Right lobe of liver (tissue), 6 donors: ENCODE data around the gene ARHGAP15. TPM values are rescaled to one million over a fixed set of nuclear protein-coding genes. Genes with fewer than 3 reads are reported as not detected.

Experiments
- ATAC-seq, 4 donors: fragments of 200-7000 bp; cut with Tn5 transposase; one replicate each; pipeline ENCODE4 v1.9.1; 2020; ENCODE audit warnings: mild to moderate bottlenecking in 4 of 4, moderate library complexity in 4 of 4
- DNase-seq, 3 donors: peaks; one replicate each; pipeline ENCODE4 v3.0.0-alpha.2; 2020
- H3K27ac ChIP-seq, 3 donors: fragments of 200-600 bp; one replicate each; pipeline ENCODE4 v1.8.0; 2022
- H3K27me3 ChIP-seq, 2 donors: fragments of 200-600 bp; one replicate each; pipeline ENCODE4 v1.8.0; 2022
- H3K36me3 ChIP-seq, 4 donors: fragments of 200-600 bp; sonication (generic) in 1 of 4; one replicate each; pipeline versions ENCODE4 v1.5.1 to v1.8.0; 2017 to 2022; ENCODE audit warnings: control low read depth in 1 of 4
- H3K4me1 ChIP-seq, 4 donors: fragments of 200-600 bp; sonication (generic) in 1 of 4; one replicate each; pipeline versions ENCODE4 v1.5.1 to v1.8.0; 2017 to 2022; ENCODE audit warnings: control low read depth in 1 of 4
- H3K4me3 ChIP-seq, 3 donors: fragments of 200-600 bp; one replicate each; pipeline ENCODE4 v1.8.0; 2022
- H3K9me3 ChIP-seq, 4 donors: fragments of 200-600 bp; sonication (generic) in 1 of 4; one replicate each; pipeline versions ENCODE4 v1.5.1 to v1.8.0; 2017 to 2022; ENCODE audit warnings: control low read depth in 1 of 4
- POLR2A ChIP-seq: fragments of 450-650 bp; IDR thresholded peaks from one replicate; pipeline ENCODE4 v1.6.1; 2017; ENCODE audit warnings: antibody characterized with exemption, mild to moderate bottlenecking
- WGBS: methylation state at CpG from one replicate; pipeline ENCODE4 v1.1.6; 2018; ENCODE audit warnings: low coverage, low lambda C conversion rate; ENCODE audit not compliant: insufficient coverage; ENCODE audit errors: missing lambda C conversion rate; 5-methylcytosine and 5-hydroxymethylcytosine counted together
- intact Hi-C, 2 donors: fragments of 100-400 bp; cut with DNase I; formaldehyde crosslinking; loops; one replicate each; pipeline versions ENCODE4 v1.11.2 to v1.14.1; 2022
- total RNA-seq, 6 experiments: library from RNA; depleted of rRNA in 2 of 6; stranded (reverse); fragments of >200 nt in 2 of 6; fragmentation: NEBNext Ultra II Directional in 3 of 6; extraction: Animal tissue kit (Norgen Biotek cat#: 25700) in 3 of 6; gene quantifications; one replicate each; pipeline versions ENCODE4 v1.1.0 to v1.2.4, GENCODE V29; 2016 to 2023
- TF ChIP-seq, protein P1 (sequence below), 4 donors: fragments of 200-600 bp in 3 of 4; fragments of 450-650 bp in 1 of 4; IDR thresholded peaks; one replicate each; pipeline versions ENCODE4 v1.5.1 to v1.8.0; 2016 to 2022; ENCODE audit warnings: antibody characterized with exemption in 4 of 4, mild to moderate bottlenecking in 2 of 4
- donor health status: DM: no; HTN: yes; CAD: no.
- donor health status: DM: no; HTN: no; CAD: no.
- donor health status: DM: no; HTN: no; CAD: no.
- donor health status: DM: no; HTN: yes; CAD: no.
- donor health status: DM: no; HTN: yes; CAD: no.

The ARHGAP15 gene
- total RNA-seq, 6 experiments from 2014 or later: 3.3 to 8.2 (median 6.6) TPM

- Histone ChIP-seq H3K27ac (no peak overlapping the region), H3K4me1 (no peaks in the 10 kb centered on the region), H3K9me3 (no peaks in the 10 kb centered on the region), H3K27me3 (no peaks in the 10 kb centered on the region), H3K36me3 (no peaks in the 10 kb centered on the region), H3K4me3 (no peak overlapping the region)
- no peak for ATAC-seq
- TF ChIP-seq, protein P1, sequence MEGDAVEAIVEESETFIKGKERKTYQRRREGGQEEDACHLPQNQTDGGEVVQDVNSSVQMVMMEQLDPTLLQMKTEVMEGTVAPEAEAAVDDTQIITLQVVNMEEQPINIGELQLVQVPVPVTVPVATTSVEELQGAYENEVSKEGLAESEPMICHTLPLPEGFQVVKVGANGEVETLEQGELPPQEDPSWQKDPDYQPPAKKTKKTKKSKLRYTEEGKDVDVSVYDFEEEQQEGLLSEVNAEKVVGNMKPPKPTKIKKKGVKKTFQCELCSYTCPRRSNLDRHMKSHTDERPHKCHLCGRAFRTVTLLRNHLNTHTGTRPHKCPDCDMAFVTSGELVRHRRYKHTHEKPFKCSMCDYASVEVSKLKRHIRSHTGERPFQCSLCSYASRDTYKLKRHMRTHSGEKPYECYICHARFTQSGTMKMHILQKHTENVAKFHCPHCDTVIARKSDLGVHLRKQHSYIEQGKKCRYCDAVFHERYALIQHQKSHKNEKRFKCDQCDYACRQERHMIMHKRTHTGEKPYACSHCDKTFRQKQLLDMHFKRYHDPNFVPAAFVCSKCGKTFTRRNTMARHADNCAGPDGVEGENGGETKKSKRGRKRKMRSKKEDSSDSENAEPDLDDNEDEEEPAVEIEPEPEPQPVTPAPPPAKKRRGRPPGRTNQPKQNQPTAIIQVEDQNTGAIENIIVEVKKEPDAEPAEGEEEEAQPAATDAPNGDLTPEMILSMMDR (IDR thresholded peaks at IDR 0.05): no peak
- TF ChIP-seq POLR2A: no peak
- no peak for DNase-seq
- whole genome bisulfite sequencing: 68% methylated on average over 2 of the region's 2 CpGs
- intact Hi-C loops: no loop called here
Measured at GRCh38 chr2:143729296-143729814, 600.1 kb downstream of the ARHGAP15 start.

DNA sequence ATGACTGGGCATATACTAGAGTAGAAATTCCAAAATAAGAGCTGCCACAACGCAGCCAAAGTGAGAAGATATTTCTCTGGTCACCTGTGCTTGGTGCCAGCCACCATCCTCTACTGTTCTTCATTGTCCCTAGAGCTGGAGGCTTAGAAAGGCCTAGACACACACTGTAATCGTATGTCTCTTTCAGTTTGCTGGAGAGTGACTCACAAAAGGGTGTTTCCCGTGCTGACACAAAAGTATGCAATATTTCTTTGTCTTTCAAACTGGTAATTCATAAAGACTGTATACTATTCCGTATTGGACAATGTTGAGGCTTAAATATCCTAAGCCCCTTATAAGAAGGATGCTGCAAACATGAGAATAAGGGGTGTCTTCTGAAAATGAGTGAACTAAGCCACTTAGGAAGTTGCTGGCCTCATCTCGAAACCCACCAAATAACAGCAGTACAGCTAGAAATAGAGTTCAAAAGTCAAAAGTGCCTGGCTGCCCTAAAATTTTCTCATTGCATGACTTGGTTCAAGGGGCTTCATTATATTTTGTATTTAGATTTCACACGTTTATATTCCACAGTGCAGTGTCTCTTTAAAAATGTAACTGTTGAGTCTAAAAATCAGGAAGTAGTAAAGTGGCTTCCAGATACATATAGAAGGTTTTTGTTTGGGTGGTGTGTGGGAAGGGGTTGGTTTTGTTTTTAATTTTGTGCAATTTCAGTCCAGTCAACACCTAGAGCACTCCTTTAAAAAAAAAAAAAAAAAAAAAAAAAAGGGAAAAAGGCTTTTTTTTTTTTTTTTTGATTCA is 601.1 kb downstream of the ARHGAP15 start:
- ATAC-seq (no peak), DNase-seq (no peak)
- 45% methylated on average over 6 of the region's 6 CpGs for WGBS
- Histone ChIP-seq H3K4me1 (no peaks in the 10 kb centered on the region), H3K36me3 (no peaks in the 10 kb centered on the region), H3K27me3 (no peaks in the 10 kb centered on the region), H3K9me3 (no peaks in the 10 kb centered on the region), H3K27ac (no peak overlapping the region), H3K4me3 (no peak overlapping the region)
- intact Hi-C loops: no loop called here
- TF ChIP-seq POLR2A: no peak
- TF ChIP-seq, protein P1 (IDR thresholded peaks at IDR 0.05): no peak

DNA sequence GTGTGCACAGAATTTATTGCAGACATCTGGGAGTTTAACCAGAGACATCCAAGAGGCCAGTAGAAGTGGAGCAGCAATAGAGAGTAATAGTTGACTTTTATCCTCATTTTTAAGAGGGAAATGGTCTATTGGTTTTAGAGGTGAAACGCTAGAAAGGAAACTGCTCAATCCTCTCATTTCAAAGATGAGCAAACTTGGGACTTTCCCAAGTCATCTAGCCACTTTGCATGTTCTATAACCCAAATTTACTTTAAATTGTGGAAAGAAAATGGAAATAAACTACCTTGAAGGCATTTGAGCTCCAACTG is 601.7 kb downstream of the ARHGAP15 start:
- Histone ChIP-seq H3K4me1 (no peaks in the 10 kb centered on the region), H3K4me3 (no peak overlapping the region), H3K36me3 (no peaks in the 10 kb centered on the region), H3K27me3 (no peaks in the 10 kb centered on the region), H3K27ac (no peak overlapping the region), H3K9me3 (no peaks in the 10 kb centered on the region)
- TF ChIP-seq, protein P1 (IDR thresholded peaks at IDR 0.05): no peak
- TF ChIP-seq POLR2A: no peak
- ATAC-seq (no peak), DNase-seq (no peak)
- intact Hi-C loops: no loop called here
- WGBS: 23% methylated on average over 1 of the region's 1 CpG

GRCh38 chr2:143732076-143732475 is 602.9 kb downstream of the ARHGAP15 start:
- H3K4me3 ChIP-seq: no peak overlapping the region
- intact Hi-C loops: no loop called here
- H3K9me3 ChIP-seq: no peaks in the 10 kb centered on the region
- no peak for DNase-seq
- H3K4me1 ChIP-seq: no peaks in the 10 kb centered on the region
- TF ChIP-seq, protein P1 (IDR thresholded peaks at IDR 0.05): no peak
- no peak for TF ChIP-seq POLR2A
- no peaks in the 10 kb centered on the region for H3K36me3 ChIP-seq
- H3K27ac ChIP-seq: no peak overlapping the region
- ATAC-seq: no peak
- no peaks in the 10 kb centered on the region for H3K27me3 ChIP-seq
